Smooth muscle cell of the coronary artery (primary cell): Measurements from ENCODE around the gene SLC17A4. TPM values are rescaled to one million over a fixed set of nuclear protein-coding genes. Genes with fewer than 3 reads are reported as not detected.

Experiments
- total RNA-seq: library from RNA; depleted of rRNA; stranded (reverse); fragments of >200 nt; gene quantifications from 2 replicates; pipeline ENCODE4 v1.2.3, GENCODE V29; 2014; ENCODE audit warnings: low replicate concordance

The SLC17A4 gene, protein sequence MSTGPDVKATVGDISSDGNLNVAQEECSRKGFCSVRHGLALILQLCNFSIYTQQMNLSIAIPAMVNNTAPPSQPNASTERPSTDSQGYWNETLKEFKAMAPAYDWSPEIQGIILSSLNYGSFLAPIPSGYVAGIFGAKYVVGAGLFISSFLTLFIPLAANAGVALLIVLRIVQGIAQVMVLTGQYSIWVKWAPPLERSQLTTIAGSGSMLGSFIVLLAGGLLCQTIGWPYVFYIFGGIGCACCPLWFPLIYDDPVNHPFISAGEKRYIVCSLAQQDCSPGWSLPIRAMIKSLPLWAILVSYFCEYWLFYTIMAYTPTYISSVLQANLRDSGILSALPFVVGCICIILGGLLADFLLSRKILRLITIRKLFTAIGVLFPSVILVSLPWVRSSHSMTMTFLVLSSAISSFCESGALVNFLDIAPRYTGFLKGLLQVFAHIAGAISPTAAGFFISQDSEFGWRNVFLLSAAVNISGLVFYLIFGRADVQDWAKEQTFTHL
- total RNA-seq: not detected in 2 replicates

GRCh38 chr6:25754535-25754934 lies at the start of gene SLC17A4:
SLC17A4 (plus strand) TSS chr6:25754742; CDS start chr6:25761963, 7,221 bp downstream.

Other genes with a start within 250 kb of the SLC17A4 start
- not detected in 2 replicates for gene SCGN, start 102.5 kb upstream of the SLC17A4 start, total RNA-seq
- not detected in 2 replicates for gene SLC17A1, start 77.3 kb downstream of the SLC17A4 start, total RNA-seq
- gene SLC17A3, start 119.5 kb downstream of the SLC17A4 start, total RNA-seq: not detected in 2 replicates
- gene SLC17A2, start 175.9 kb downstream of the SLC17A4 start, total RNA-seq: not detected in 2 replicates
- gene TRIM38, start 208.1 kb downstream of the SLC17A4 start, total RNA-seq: 6.8 and 10.5 TPM in 2 replicates